ENCODE results near the gene RAB44. TPM values are rescaled to one million over a fixed set of nuclear protein-coding genes. Genes with fewer than 3 reads are reported as not detected.
"Not testable (repeated sequence)": the region's sequence is repeated elsewhere in the genome, so short reads cannot be mapped to it uniquely, and the experiment has no call there.

Gene RAB44
- total and polyA plus RNA-seq, 2 of the 4 experiments (the other 2 are of a cell fraction), result 0.03 TPM; not detected in 1

- in situ Hi-C loops (cut with MboI; ENCODE audit: low sequenced_read_pairs), result loop anchor here (5.0 kb wide), 1 partner anchor 47 kb away; no protein-coding TSS in a partner anchor
- WGBS, 2 experiments (ENCODE audit: extremely low coverage in 2 of 2, insufficient read length in 1 of 2), result no CpG with 5 or more reads among the region's 7 CpGs
- H2AK5ac ChIP-seq (ENCODE audit: low read depth, low read length); H3K9me1 ChIP-seq (ENCODE audit: insufficient read depth, low read length); H2BK5ac ChIP-seq (ENCODE audit: low read depth, low read length, poor library complexity, severe bottlenecking); H3K9ac ChIP-seq (ENCODE audit: low read depth, low read length); H4K8ac ChIP-seq (ENCODE audit: low read depth in 2 of 2, low read length in 2 of 2); H3K14ac ChIP-seq (replicated peaks; ENCODE audit: low read depth, low read length); H3K56ac ChIP-seq (ENCODE audit: extremely low read depth, insufficient read depth, low read length); DNase-seq; H2AK9ac ChIP-seq (replicated peaks; ENCODE audit: low read depth, low read length, poor library complexity); BruUV-seq (replicated peaks); H2BK20ac ChIP-seq (ENCODE audit: low read depth, low read length); H2AFZ ChIP-seq (replicated peaks; ENCODE audit: low read length, poor library complexity); H3K9me3 ChIP-seq (ENCODE audit: control insufficient read depth, insufficient read depth, low read length); H3K79me1 ChIP-seq (ENCODE audit: low read depth in 1 of 2, low read length in 2 of 2); H3K4me2 ChIP-seq (ENCODE audit: low read depth, low read length); H3K4ac ChIP-seq (ENCODE audit: low read depth, low read length); H3K23ac ChIP-seq (ENCODE audit: low read depth, low read length); H4K20me1 ChIP-seq (ENCODE audit: insufficient read depth, low read length); CTCF ChIA-PET; H3K4me1 ChIP-seq (ENCODE audit: control insufficient read depth, insufficient read depth, low read length); H3K36me3 ChIP-seq (ENCODE audit: control insufficient read depth, insufficient read depth, low read length); H3K4me3 ChIP-seq (ENCODE audit: insufficient read depth, low read depth, low read length); H2BK120ac ChIP-seq (ENCODE audit: low read depth, low read length); H3K18ac ChIP-seq (ENCODE audit: low read depth, low read length); POLR2A ChIA-PET (ENCODE audit: unreplicated experiment); H4K5ac ChIP-seq (ENCODE audit: low read depth, low read length); H2BK15ac ChIP-seq (ENCODE audit: low read depth, low read length); intact Hi-C loops (cut with micrococcal nuclease); dilution Hi-C loops (cut with HindIII; ENCODE audit: low sequenced_read_pairs, unreplicated experiment); H3K27ac ChIP-seq (ENCODE audit: insufficient read depth, low read length); H4K91ac ChIP-seq (ENCODE audit: insufficient read depth, low read depth, low read length): not testable (repeated sequence)
- H3K27me3 ChIP-seq (ENCODE audit: control insufficient read depth, insufficient read depth, low read length), result peaks cover 18% of the 10 kb centered on the region
- peak; percentile 65 for ATAC-seq (ENCODE audit: low read depth)
Observed at GRCh38 chr6:36704961-36705577, 7.4 kb downstream of the RAB44 start.

All from IMR-90 (cell line).